Glutamatergic neuron (in vitro differentiated cells): ENCODE results near the gene ZFHX3. TPM values are rescaled to one million over a fixed set of nuclear protein-coding genes. Genes with fewer than 3 reads are reported as not detected.
A peak's percentile ranks its signal among the peaks of the same experiment; 100 is the strongest.

ENCODE experiments used
- DNase-seq: peaks from one replicate; pipeline ENCODE4 v3.0.0; 2022
- H3K27ac Mint-ChIP-seq: one replicate; pipeline ENCODE4 v1.8.0; 2020; ENCODE audit warnings: mild to moderate bottlenecking, mixed read lengths, inconsistent platforms; ENCODE audit not compliant: unreplicated experiment
- H3K27me3 Mint-ChIP-seq: one replicate; pipeline ENCODE4 v1.8.0; 2020; ENCODE audit warnings: mild to moderate bottlenecking, moderate library complexity, mixed read lengths, inconsistent platforms; ENCODE audit not compliant: unreplicated experiment
- H3K36me3 Mint-ChIP-seq: one replicate; pipeline ENCODE4 v1.8.0; 2020; ENCODE audit warnings: mild to moderate bottlenecking, mixed read lengths, inconsistent platforms; ENCODE audit not compliant: unreplicated experiment
- H3K4me1 Mint-ChIP-seq: one replicate; pipeline ENCODE4 v1.8.0; 2020; ENCODE audit warnings: mild to moderate bottlenecking, low read depth, mixed read lengths, inconsistent platforms; ENCODE audit not compliant: unreplicated experiment
- H3K4me3 Mint-ChIP-seq: one replicate; pipeline ENCODE4 v1.8.0; 2020; ENCODE audit warnings: mild to moderate bottlenecking, mixed read lengths, inconsistent platforms; ENCODE audit not compliant: unreplicated experiment
- H3K9me3 Mint-ChIP-seq: one replicate; pipeline ENCODE4 v1.8.0; 2020; ENCODE audit warnings: mild to moderate bottlenecking, moderate library complexity, mixed read lengths, inconsistent platforms; ENCODE audit not compliant: unreplicated experiment
- total RNA-seq: library from RNA; stranded (reverse); fragmentation: NEBNext Ultra II Directional; extraction: Animal tissue kit (Norgen Biotek cat#: 25700); gene quantifications from one replicate; pipeline ENCODE4 v1.2.1, GENCODE V29; 2021; ENCODE audit not compliant: unreplicated experiment
- TF ChIP-seq, protein P1 (sequence below): fragments of 200-600 bp; sonication (generic); IDR thresholded peaks from one replicate; pipeline ENCODE4 v1.5.0; 2021; ENCODE audit not compliant: partially characterized antibody, unreplicated experiment

Gene ZFHX3
- total RNA-seq, 1 donor from 2014 or later, result 6.8 TPM

DNA sequence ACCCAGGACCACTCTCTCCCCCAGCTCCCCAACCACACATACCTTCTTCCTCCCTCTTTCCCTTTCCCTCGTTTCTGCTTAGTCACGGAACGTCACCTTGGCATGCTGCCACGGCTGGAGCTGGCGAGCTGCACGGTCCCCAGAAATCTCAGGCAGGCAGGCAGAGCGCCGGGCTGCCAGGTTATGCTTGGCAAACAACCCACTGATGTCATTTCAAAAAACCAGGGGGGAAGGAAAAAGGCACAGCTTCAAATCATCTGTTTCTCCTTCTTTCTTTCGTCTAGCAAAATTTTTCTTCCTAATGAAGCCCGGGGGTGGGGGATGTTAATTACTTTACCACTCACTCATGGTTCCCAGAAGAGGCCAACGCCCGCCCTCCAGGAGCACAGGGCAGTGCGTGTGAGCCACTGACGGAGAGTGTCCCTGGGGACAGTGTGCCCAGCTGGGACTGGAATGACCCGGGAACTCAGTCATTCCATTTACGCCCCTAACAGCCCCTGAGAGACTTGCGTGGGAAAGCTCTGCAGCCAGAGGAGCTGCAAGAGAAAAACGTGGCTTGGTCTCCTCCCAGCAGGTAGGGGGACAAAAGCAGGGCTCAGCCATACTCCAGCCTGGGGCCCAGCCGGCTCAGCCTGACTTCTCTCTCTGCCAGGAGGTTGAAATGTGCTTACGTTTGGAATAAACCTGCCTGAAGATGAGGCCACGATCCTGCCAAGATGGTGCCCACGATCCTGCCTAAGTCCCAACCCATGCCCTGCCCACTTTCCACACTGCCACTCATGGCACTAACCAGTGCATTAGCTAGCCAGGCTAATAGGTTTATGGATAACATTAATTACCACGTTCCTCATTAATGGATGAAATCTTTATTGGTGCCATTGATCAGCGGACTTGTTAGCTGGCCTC lies 198.9 kb downstream of the ZFHX3 start:
- H3K36me3 Mint-ChIP-seq, result no peaks in the 10 kb centered on the region
- TF ChIP-seq, protein P1, sequence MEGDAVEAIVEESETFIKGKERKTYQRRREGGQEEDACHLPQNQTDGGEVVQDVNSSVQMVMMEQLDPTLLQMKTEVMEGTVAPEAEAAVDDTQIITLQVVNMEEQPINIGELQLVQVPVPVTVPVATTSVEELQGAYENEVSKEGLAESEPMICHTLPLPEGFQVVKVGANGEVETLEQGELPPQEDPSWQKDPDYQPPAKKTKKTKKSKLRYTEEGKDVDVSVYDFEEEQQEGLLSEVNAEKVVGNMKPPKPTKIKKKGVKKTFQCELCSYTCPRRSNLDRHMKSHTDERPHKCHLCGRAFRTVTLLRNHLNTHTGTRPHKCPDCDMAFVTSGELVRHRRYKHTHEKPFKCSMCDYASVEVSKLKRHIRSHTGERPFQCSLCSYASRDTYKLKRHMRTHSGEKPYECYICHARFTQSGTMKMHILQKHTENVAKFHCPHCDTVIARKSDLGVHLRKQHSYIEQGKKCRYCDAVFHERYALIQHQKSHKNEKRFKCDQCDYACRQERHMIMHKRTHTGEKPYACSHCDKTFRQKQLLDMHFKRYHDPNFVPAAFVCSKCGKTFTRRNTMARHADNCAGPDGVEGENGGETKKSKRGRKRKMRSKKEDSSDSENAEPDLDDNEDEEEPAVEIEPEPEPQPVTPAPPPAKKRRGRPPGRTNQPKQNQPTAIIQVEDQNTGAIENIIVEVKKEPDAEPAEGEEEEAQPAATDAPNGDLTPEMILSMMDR, result no peak
- peaks cover 38% of the 10 kb centered on the region for H3K4me1 Mint-ChIP-seq
- peaks cover 7% of the 10 kb centered on the region for H3K27me3 Mint-ChIP-seq
- H3K4me3 Mint-ChIP-seq, result peak overlapping the region; percentile 70
- H3K27ac Mint-ChIP-seq, result peak overlapping the region; percentile 48
- H3K9me3 Mint-ChIP-seq, result peaks cover 1% of the 10 kb centered on the region
- DNase-seq, result peak; percentile 66

DNA sequence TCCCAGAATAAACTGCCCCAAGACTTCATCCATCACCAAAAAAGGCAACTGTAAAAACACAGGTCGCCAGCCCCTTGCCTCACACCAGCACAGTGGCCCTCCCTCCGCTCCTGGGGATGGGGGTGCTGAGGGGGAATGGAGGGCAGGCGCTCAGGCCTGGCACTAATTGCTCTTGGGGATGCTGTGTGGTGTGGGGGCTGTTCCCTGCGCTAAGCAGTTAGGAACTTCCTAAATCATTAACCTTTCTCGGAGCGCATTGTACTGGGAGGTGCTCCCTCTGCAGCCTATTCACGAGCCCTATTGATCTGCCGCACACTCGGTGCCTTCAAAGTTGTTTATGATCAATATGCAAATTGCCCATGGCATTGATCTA lies 199.9 kb downstream of the ZFHX3 start:
- peak; percentile 24 for DNase-seq
- Mint-ChIP-seq H3K36me3 (no peaks in the 10 kb centered on the region), H3K9me3 (peaks cover 5% of the 10 kb centered on the region), H3K27me3 (peaks cover 11% of the 10 kb centered on the region), H3K4me1 (peaks cover 31% of the 10 kb centered on the region), H3K27ac (no peak overlapping the region), H3K4me3 (no peak overlapping the region)
- TF ChIP-seq, protein P1, result no peak

DNA sequence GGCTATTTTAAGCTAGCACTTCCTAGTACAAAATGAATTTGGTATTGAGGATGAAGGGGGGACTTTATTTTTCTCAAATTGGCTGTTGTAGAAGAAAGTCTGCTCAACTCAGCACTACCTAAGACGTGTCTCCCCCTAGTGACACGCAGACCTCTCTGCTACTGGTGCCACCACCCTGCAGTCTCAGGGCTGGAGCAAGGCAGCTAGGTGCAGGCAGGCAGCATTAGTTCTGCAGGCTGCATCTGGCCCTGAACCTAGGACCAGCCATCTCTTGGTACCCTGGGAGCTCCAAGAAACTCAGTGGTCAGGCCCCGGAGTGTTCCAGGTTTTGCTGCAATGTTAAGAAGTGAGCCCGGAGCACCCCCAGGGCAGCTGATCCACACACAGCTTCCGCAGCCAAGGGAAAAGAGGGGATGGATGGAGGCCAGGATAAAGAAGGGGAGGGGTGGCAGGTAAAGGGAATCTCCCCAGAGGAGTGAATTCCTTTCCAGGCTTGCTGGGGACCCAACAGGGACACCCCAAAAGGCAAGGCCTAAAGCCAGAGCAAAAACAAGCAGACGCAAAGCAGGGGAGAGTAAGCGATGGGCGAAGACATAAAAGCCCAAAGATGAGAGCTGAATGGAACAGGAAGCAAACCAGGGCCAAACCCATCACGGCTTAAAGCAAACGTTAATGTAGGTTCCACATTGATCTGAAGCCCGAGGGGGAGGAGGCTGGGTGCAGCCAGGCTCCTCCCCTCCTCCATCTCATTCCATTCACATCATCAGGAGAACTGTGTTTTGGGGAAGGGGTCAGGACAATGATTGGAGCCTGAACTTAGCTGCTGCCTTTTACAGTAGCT lies 200.5 kb downstream of the ZFHX3 start:
- Mint-ChIP-seq H3K9me3 (peaks cover 5% of the 10 kb centered on the region), H3K4me1 (peaks cover 31% of the 10 kb centered on the region), H3K36me3 (no peaks in the 10 kb centered on the region), H3K4me3 (peak overlapping the region; percentile 30), H3K27ac (peak overlapping the region; percentile 17), H3K27me3 (peaks cover 11% of the 10 kb centered on the region)
- DNase-seq, result peak; percentile 58
- TF ChIP-seq, protein P1, result peak; percentile 52

DNA sequence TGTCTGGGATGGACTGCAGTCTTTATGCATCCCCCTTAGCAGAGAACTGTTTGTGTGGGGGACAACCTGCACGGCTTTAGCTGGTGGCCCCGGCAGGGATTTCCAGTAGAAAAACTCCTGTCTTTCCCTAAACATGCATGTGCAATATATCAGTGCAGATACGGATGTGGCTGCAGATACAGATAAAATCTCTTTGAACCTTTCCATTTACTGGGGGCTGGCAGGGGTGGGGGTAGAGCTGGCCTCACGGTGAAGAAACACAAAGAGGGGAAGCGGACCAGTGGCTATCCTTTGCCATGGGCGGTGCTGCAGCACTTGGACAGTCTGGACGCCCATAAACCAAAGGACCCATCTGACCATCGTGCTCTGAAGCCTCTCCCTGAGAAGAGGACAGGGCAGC lies 201.3 kb downstream of the ZFHX3 start:
- Mint-ChIP-seq H3K27me3 (peaks cover 11% of the 10 kb centered on the region), H3K27ac (no peak overlapping the region), H3K9me3 (peaks cover 5% of the 10 kb centered on the region), H3K36me3 (no peaks in the 10 kb centered on the region), H3K4me3 (no peak overlapping the region), H3K4me1 (peaks cover 31% of the 10 kb centered on the region)
- TF ChIP-seq, protein P1, result no peak
- DNase-seq, result no peak
